Measurements from ENCODE around the gene TOR2A. TPM values are rescaled to one million over a fixed set of nuclear protein-coding genes. Genes with fewer than 3 reads are reported as not detected.

The TOR2A gene
- total RNA-seq, 4 donors from 2014 or later, result 5.9 to 8.9 (median 7.6) TPM

DNA sequence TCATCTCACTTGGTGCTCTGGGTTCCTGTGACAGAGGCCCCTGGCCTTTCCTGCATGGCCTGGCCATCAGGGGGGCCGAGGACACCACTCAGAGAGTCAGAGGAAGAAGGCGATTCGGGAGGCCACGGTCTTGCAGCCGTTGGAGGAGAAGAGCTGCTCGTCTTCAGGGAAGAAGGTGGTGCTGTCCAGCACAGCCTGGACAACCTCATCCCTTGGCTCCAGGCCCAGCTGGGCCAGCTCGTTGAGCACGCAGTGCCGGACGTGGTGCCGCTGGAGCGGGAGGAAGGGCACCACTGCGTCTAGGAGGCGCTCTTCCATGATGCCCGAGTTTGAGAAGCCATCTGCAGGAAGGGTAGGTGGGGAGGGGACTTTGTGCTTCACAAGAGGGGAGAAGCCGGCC lies 3.2 kb downstream of the TOR2A start:
- WGBS, 2 donors (ENCODE audit: low coverage in 1 of 2), result 32% methylated on average over 8 of the region's 16 CpGs; no CpG with 5 or more reads in 1 of the 2 donors
- Histone ChIP-seq H3K9me3 (no peaks in the 10 kb centered on the region), H3K4me3 (no peak overlapping the region), H3K27me3 (no peaks in the 10 kb centered on the region), H3K4me1 (peaks cover 0 to 21% (median 8%) of the 10 kb centered on the region in 3 donors), H3K36me3 (peaks cover 0 to 33% of the 10 kb centered on the region in 2 donors), H3K27ac (no peak overlapping the region)
- TF ChIP-seq, protein P1, sequence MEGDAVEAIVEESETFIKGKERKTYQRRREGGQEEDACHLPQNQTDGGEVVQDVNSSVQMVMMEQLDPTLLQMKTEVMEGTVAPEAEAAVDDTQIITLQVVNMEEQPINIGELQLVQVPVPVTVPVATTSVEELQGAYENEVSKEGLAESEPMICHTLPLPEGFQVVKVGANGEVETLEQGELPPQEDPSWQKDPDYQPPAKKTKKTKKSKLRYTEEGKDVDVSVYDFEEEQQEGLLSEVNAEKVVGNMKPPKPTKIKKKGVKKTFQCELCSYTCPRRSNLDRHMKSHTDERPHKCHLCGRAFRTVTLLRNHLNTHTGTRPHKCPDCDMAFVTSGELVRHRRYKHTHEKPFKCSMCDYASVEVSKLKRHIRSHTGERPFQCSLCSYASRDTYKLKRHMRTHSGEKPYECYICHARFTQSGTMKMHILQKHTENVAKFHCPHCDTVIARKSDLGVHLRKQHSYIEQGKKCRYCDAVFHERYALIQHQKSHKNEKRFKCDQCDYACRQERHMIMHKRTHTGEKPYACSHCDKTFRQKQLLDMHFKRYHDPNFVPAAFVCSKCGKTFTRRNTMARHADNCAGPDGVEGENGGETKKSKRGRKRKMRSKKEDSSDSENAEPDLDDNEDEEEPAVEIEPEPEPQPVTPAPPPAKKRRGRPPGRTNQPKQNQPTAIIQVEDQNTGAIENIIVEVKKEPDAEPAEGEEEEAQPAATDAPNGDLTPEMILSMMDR (IDR thresholded peaks at IDR 0.05), result no peak
- TF ChIP-seq POLR2AphosphoS5 (IDR thresholded peaks at IDR 0.05) (no peak), POLR2A (IDR thresholded peaks at IDR 0.05) (no peak), EP300 (IDR thresholded peaks at IDR 0.05) (no peak)
- no peak for ATAC-seq

DNA sequence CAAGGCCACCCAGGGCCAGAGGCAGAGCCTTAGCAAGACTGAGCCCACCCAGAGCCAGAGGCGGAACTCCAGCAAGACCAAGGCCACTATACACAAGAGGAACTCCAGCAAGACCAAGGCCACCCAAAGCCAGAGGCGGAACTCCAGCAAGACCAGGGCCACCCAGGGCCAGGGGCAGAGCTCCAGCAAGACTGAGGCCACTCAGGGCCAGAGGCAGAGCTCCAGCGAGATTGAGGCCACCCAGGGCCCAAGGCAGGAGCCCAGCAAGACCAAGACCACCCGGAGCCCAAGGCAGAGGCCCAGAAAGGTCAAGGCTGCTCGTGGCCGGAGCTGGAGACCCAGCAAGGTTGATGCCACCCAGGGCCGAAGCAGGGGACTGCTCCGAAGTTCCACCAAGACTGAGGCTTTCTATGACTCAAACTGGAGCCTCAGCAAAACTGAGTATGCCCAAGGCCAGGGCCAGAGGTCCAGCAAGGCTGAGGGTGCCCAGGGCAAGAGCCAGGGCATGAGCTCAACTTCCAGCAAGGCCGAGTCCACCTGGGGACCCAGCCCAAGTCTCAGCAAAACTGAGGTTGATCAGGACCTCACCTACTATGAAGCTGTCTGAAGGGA lies 4.2 kb downstream of the TOR2A start:
- Histone ChIP-seq H3K4me3 (no peak overlapping the region), H3K27me3 (no peaks in the 10 kb centered on the region)
- TF ChIP-seq, protein P1 (IDR thresholded peaks at IDR 0.05), result no peak
- no peak for TF ChIP-seq POLR2AphosphoS5 (IDR thresholded peaks at IDR 0.05)
- TF ChIP-seq POLR2A (IDR thresholded peaks at IDR 0.05), result no peak
- no peak for TF ChIP-seq EP300 (IDR thresholded peaks at IDR 0.05)

DNA sequence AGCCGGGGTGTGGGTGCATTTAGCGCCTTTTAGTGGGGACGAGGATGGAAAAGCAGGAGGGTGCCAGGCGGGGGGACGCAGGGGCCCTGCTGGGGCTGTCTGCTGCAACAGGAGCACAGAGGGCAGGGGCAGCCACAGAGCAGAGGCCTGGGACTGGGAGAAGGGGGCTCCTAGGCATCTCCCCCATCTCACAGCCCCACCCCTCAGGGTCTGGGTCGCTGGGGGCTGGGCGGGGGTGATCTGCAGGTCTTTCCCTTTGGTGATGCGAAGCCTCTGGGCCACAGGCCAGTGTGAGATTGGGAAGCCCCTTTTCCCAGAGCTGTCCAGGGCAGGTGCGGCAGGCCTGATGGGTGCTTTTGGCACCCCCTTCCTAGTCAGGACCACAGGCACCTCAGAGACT lies 4.8 kb downstream of the TOR2A start:
- Histone ChIP-seq H3K4me3 (no peak overlapping the region), H3K27me3 (no peaks in the 10 kb centered on the region), H3K9me3 (no peaks in the 10 kb centered on the region), H3K4me1 (peaks cover 0 to 16% (median 8%) of the 10 kb centered on the region in 3 donors), H3K27ac (no peak overlapping the region), H3K36me3 (peaks cover 0 to 33% of the 10 kb centered on the region in 2 donors)
- TF ChIP-seq, protein P1 (IDR thresholded peaks at IDR 0.05), result no peak
- no peak for TF ChIP-seq POLR2A (IDR thresholded peaks at IDR 0.05)
- TF ChIP-seq EP300 (IDR thresholded peaks at IDR 0.05), result no peak
- no peak for TF ChIP-seq POLR2AphosphoS5 (IDR thresholded peaks at IDR 0.05)
- WGBS, 2 donors (ENCODE audit: low coverage in 1 of 2), result 87 to 100% methylated on average over 1 to 4 of the region's 9 CpGs
- no peak for ATAC-seq

More for the DNA sequence above, 4.2 kb downstream of the TOR2A start:
- H3K27ac ChIP-seq, result no peak overlapping the region
- peaks cover 0 to 33% of the 10 kb centered on the region in 2 donors for H3K36me3 ChIP-seq
- H3K4me1 ChIP-seq, result peaks cover 0 to 21% (median 8%) of the 10 kb centered on the region in 3 donors
- ATAC-seq, result no peak
- WGBS, 2 donors (ENCODE audit: low coverage in 1 of 2), result 72% methylated on average over 6 of the region's 9 CpGs; no CpG with 5 or more reads in 1 of the 2 donors
- no peaks in the 10 kb centered on the region for H3K9me3 ChIP-seq

DNA sequence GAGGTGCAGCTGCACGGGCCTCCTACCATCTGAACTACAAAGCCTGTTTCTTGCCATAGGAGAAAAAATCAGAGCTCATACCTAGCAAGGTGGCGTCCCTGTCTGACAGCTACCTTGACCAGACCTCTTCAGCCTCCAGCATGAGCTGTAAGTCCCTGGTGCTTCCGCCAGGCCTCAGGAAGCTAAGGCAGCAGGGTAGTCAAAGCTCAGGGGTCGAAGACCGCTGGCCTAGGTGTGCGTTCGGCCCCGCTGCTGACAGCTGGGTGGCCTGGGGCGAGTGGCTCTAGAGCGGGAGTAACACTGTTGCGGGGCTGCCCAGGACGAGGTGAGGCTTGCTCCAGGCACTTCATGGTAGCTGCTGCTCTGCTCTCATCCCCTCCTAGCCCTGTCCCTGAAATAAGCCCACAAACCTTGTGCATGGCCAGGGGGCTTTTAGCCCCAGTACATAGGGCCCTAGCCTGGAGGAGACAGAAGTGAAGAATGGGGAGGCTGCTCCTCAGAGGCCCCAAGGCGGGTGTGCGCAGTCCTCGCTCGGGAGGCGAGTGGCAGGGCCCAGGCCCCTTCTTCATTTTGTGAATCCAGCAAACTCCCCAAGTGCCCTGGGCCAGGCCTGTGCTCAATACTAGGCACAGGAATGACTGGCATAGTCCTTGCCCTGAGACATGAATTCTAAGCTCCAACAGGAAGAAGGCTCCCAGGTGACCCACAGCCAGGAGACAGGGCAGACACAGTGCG lies 5.4 kb downstream of the TOR2A start:
- no peak overlapping the region for H3K4me3 ChIP-seq
- no peak overlapping the region for H3K27ac ChIP-seq
- H3K4me1 ChIP-seq, result peaks cover 0 to 18% (median 8%) of the 10 kb centered on the region in 3 donors
- WGBS, 2 donors (ENCODE audit: low coverage in 1 of 2), result 75 to 100% methylated on average over 1 to 6 of the region's 18 CpGs
- TF ChIP-seq POLR2AphosphoS5 (IDR thresholded peaks at IDR 0.05) (no peak), POLR2A (IDR thresholded peaks at IDR 0.05) (no peak), EP300 (IDR thresholded peaks at IDR 0.05) (no peak)
- TF ChIP-seq, protein P1 (IDR thresholded peaks at IDR 0.05), result no peak
- no peak for ATAC-seq
- H3K36me3 ChIP-seq, result peaks cover 0 to 33% of the 10 kb centered on the region in 2 donors
- H3K27me3 ChIP-seq, result peaks cover 4% of the 10 kb centered on the region
- H3K9me3 ChIP-seq, result no peaks in the 10 kb centered on the region

Data from gastroesophageal sphincter (tissue), 4 donors.